Breast epithelium (tissue), 3 donors: Measurements from ENCODE around the gene PCGF2.

Experiments used
- POLR2AphosphoS5 ChIP-seq, 3 donors: sonication (generic); formaldehyde crosslinking; IDR thresholded peaks; one replicate each; pipeline ENCODE4 v1.6.1; 2017; ENCODE audit warnings: antibody characterized with exemption in 3 of 3
- TF ChIP-seq, protein P1 (sequence below), 3 donors: fragments of 450-650 bp; IDR thresholded peaks; one replicate each; pipeline ENCODE4 v1.5.1; 2016 to 2017; ENCODE audit warnings: antibody characterized with exemption in 3 of 3, mild to moderate bottlenecking in 3 of 3, moderate library complexity in 3 of 3

DNA sequence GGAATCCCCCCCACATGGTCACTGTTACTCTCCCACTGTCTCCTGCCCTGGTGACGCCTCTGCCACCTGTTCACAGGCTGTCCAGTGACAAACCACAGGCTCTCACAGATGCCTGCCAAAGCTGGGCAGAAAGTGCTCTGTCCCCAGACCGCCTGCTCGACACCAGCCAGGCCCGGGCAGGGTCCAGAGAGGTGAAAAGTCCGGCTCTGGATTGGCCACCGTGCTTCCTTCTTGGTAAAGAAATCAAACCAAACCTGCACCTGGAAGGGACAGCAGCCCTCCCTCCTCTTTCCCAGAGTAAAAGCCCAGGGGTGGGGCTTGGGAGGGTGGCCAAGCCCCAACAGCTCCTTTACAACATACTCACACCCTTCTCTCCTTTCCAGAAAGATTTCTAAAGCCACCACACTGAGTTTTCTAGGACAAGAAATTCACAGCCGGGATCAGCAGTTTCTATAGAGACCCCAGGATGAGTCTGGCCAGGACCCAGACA, 6.2 kb downstream of the PCGF2 start:
- TF ChIP-seq, protein P1, sequence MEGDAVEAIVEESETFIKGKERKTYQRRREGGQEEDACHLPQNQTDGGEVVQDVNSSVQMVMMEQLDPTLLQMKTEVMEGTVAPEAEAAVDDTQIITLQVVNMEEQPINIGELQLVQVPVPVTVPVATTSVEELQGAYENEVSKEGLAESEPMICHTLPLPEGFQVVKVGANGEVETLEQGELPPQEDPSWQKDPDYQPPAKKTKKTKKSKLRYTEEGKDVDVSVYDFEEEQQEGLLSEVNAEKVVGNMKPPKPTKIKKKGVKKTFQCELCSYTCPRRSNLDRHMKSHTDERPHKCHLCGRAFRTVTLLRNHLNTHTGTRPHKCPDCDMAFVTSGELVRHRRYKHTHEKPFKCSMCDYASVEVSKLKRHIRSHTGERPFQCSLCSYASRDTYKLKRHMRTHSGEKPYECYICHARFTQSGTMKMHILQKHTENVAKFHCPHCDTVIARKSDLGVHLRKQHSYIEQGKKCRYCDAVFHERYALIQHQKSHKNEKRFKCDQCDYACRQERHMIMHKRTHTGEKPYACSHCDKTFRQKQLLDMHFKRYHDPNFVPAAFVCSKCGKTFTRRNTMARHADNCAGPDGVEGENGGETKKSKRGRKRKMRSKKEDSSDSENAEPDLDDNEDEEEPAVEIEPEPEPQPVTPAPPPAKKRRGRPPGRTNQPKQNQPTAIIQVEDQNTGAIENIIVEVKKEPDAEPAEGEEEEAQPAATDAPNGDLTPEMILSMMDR (IDR thresholded peaks at IDR 0.05), result no peak
- no peak for TF ChIP-seq POLR2AphosphoS5 (IDR thresholded peaks at IDR 0.05)
